HEK293 (cell line): ENCODE data around the gene CCDC117.

Source experiments
- GLI4 ChIP-seq: fragments of 450-650 bp; formaldehyde crosslinking; IDR thresholded peaks from 2 replicates; pipeline ENCODE4 v1.5.1; 2016; ENCODE audit warnings: missing biosample characterization, missing genetic modification characterization
- GLIS1 ChIP-seq: fragments of 450-650 bp; formaldehyde crosslinking; IDR thresholded peaks from 2 replicates; pipeline ENCODE4 v1.5.1; 2016; ENCODE audit warnings: missing biosample characterization, missing genetic modification characterization
- GLIS2 ChIP-seq: fragments of 450-650 bp; formaldehyde crosslinking; IDR thresholded peaks from 2 replicates; pipeline ENCODE4 v1.5.1; 2016; ENCODE audit warnings: missing biosample characterization, missing genetic modification characterization
- KLF7 ChIP-seq: fragments of 450-650 bp; formaldehyde crosslinking; IDR thresholded peaks from 2 replicates; pipeline ENCODE4 v1.5.1; 2016; ENCODE audit warnings: missing biosample characterization, missing genetic modification characterization, borderline replicate concordance
- KLF8 ChIP-seq: fragments of 450-650 bp; formaldehyde crosslinking; IDR thresholded peaks from 2 replicates; pipeline ENCODE4 v1.5.1; 2016; ENCODE audit warnings: missing biosample characterization, missing genetic modification characterization
- KLF9 ChIP-seq: fragments of 450-650 bp; formaldehyde crosslinking; IDR thresholded peaks from 2 replicates; pipeline ENCODE4 v1.5.1; 2016; ENCODE audit warnings: missing biosample characterization, missing genetic modification characterization, low read depth
- SP7 ChIP-seq: fragments of 450-650 bp; formaldehyde crosslinking; IDR thresholded peaks from 2 replicates; pipeline ENCODE4 v1.5.1; 2016; ENCODE audit warnings: missing biosample characterization, missing genetic modification characterization
- WT1 ChIP-seq: fragments of 450-650 bp; formaldehyde crosslinking; IDR thresholded peaks from 2 replicates; pipeline ENCODE4 v1.5.1; 2016; ENCODE audit warnings: missing biosample characterization, missing genetic modification characterization
- ZEB2 ChIP-seq: fragments of 450-650 bp; formaldehyde crosslinking; IDR thresholded peaks from 2 replicates; pipeline ENCODE4 v1.5.1; 2016; ENCODE audit warnings: missing biosample characterization, missing genetic modification characterization
- ZFHX2 ChIP-seq: fragments of 450-650 bp; formaldehyde crosslinking; conservative IDR thresholded peaks from 2 replicates; pipeline ENCODE4 v1.5.1; 2016; ENCODE audit warnings: missing biosample characterization, missing genetic modification characterization
- ZFP3 ChIP-seq: fragments of 450-650 bp; formaldehyde crosslinking; IDR thresholded peaks from 2 replicates; pipeline ENCODE4 v1.5.1; 2016; ENCODE audit warnings: low read depth, missing biosample characterization, missing genetic modification characterization
- ZFP69B ChIP-seq: fragments of 450-650 bp; formaldehyde crosslinking; IDR thresholded peaks from 2 replicates; pipeline ENCODE4 v1.5.1; 2016; ENCODE audit warnings: missing biosample characterization, missing genetic modification characterization
- ZNF174 ChIP-seq: fragments of 450-650 bp; formaldehyde crosslinking; IDR thresholded peaks from 2 replicates; pipeline ENCODE4 v1.5.0; 2017; ENCODE audit warnings: missing biosample characterization, mild to moderate bottlenecking, missing genetic modification characterization
- ZNF24 ChIP-seq: fragments of 450-650 bp; formaldehyde crosslinking; IDR thresholded peaks from 2 replicates; pipeline ENCODE4 v1.5.1; 2016; ENCODE audit warnings: missing biosample characterization, missing genetic modification characterization
- ZNF341 ChIP-seq: fragments of 450-650 bp; formaldehyde crosslinking; IDR thresholded peaks from 2 replicates; pipeline ENCODE4; 2016; ENCODE audit warnings: low read depth, missing biosample characterization, missing genetic modification characterization
- ZNF366 ChIP-seq: fragments of 450-650 bp; formaldehyde crosslinking; conservative IDR thresholded peaks from 2 replicates; pipeline ENCODE4 v1.5.1; 2016; ENCODE audit warnings: missing biosample characterization, missing genetic modification characterization
- ZNF37A ChIP-seq: fragments of 450-650 bp; IDR thresholded peaks from 2 replicates; pipeline ENCODE4 v1.5.1; 2018; ENCODE audit warnings: missing biosample characterization, missing genetic modification characterization
- ZNF423 ChIP-seq: fragments of 450-650 bp; formaldehyde crosslinking; IDR thresholded peaks from 2 replicates; pipeline ENCODE4 v1.5.1; 2016; ENCODE audit warnings: missing biosample characterization, missing genetic modification characterization
- ZNF426 ChIP-seq: fragments of 450-650 bp; formaldehyde crosslinking; IDR thresholded peaks from 2 replicates; pipeline ENCODE4 v1.5.1; 2017; ENCODE audit warnings: missing biosample characterization, missing genetic modification characterization, mild to moderate bottlenecking, inconsistent platforms, moderate library complexity
- ZNF48 ChIP-seq: fragments of 450-650 bp; formaldehyde crosslinking; IDR thresholded peaks from 2 replicates; pipeline ENCODE4 v1.5.1; 2016; ENCODE audit warnings: missing biosample characterization, missing genetic modification characterization
- ZNF530 ChIP-seq: fragments of 450-650 bp; formaldehyde crosslinking; IDR thresholded peaks from 2 replicates; pipeline ENCODE4 v1.5.1; 2016; ENCODE audit warnings: low read depth, missing biosample characterization, missing genetic modification characterization
- ZNF747 ChIP-seq: fragments of 450-650 bp; formaldehyde crosslinking; IDR thresholded peaks from 2 replicates; pipeline ENCODE4 v1.5.1; 2016; ENCODE audit warnings: missing biosample characterization, missing genetic modification characterization
- ZSCAN30 ChIP-seq: fragments of 450-650 bp; IDR thresholded peaks from 2 replicates; pipeline ENCODE4 v1.5.1; 2018; ENCODE audit warnings: missing biosample characterization, mild to moderate bottlenecking, missing genetic modification characterization, moderate library complexity
- TF ChIP-seq, protein P1 (sequence below): fragments of 450-650 bp; formaldehyde crosslinking; IDR thresholded peaks from 2 replicates; pipeline ENCODE4 v1.5.1; 2016; ENCODE audit warnings: missing biosample characterization, missing genetic modification characterization, borderline replicate concordance
- TF ChIP-seq, protein P2 (sequence below): fragments of 450-650 bp; formaldehyde crosslinking; IDR thresholded peaks from 2 replicates; pipeline ENCODE4 v1.5.1; 2017; ENCODE audit warnings: missing biosample characterization, mild to moderate bottlenecking, missing genetic modification characterization, moderate library complexity
- TF ChIP-seq, protein P3 (sequence below): fragments of 450-650 bp; formaldehyde crosslinking; conservative IDR thresholded peaks from 2 replicates; pipeline ENCODE4 v1.5.1; 2016; ENCODE audit warnings: low read depth, missing biosample characterization, missing genetic modification characterization
- TF ChIP-seq, protein P4 (sequence below): fragments of 450-650 bp; formaldehyde crosslinking; IDR thresholded peaks from 2 replicates; pipeline ENCODE4 v1.5.1; 2016; ENCODE audit warnings: missing biosample characterization, missing genetic modification characterization

The CCDC117 gene

DNA sequence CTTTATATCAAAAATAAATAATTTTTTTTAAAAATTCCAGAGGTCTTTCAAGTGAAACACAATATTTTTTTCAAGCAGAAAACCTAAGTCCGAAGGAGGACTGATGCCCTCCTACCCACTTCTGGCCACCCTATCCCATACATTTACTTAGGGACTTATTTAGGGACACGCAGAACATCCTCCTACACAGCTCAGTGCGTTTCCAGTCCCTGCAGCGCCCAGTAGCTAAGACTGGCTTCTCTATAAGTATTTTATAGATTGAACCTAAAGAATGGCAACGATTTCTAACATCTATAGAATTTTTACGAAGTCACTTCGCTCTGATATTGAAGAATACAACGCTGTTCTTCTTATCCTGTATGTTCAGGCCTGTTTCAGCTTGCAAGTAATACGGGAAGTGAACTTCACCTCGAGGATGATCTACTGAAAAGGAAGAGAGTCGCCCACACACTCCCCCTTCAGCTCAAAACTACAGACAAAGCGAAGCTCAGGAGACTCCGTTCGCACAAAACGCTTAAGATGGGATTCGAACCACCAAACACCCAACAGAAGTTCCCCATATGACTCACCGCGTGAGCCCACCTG, 31.2 kb upstream of the CCDC117 start (continued):
- TF ChIP-seq, protein P1, sequence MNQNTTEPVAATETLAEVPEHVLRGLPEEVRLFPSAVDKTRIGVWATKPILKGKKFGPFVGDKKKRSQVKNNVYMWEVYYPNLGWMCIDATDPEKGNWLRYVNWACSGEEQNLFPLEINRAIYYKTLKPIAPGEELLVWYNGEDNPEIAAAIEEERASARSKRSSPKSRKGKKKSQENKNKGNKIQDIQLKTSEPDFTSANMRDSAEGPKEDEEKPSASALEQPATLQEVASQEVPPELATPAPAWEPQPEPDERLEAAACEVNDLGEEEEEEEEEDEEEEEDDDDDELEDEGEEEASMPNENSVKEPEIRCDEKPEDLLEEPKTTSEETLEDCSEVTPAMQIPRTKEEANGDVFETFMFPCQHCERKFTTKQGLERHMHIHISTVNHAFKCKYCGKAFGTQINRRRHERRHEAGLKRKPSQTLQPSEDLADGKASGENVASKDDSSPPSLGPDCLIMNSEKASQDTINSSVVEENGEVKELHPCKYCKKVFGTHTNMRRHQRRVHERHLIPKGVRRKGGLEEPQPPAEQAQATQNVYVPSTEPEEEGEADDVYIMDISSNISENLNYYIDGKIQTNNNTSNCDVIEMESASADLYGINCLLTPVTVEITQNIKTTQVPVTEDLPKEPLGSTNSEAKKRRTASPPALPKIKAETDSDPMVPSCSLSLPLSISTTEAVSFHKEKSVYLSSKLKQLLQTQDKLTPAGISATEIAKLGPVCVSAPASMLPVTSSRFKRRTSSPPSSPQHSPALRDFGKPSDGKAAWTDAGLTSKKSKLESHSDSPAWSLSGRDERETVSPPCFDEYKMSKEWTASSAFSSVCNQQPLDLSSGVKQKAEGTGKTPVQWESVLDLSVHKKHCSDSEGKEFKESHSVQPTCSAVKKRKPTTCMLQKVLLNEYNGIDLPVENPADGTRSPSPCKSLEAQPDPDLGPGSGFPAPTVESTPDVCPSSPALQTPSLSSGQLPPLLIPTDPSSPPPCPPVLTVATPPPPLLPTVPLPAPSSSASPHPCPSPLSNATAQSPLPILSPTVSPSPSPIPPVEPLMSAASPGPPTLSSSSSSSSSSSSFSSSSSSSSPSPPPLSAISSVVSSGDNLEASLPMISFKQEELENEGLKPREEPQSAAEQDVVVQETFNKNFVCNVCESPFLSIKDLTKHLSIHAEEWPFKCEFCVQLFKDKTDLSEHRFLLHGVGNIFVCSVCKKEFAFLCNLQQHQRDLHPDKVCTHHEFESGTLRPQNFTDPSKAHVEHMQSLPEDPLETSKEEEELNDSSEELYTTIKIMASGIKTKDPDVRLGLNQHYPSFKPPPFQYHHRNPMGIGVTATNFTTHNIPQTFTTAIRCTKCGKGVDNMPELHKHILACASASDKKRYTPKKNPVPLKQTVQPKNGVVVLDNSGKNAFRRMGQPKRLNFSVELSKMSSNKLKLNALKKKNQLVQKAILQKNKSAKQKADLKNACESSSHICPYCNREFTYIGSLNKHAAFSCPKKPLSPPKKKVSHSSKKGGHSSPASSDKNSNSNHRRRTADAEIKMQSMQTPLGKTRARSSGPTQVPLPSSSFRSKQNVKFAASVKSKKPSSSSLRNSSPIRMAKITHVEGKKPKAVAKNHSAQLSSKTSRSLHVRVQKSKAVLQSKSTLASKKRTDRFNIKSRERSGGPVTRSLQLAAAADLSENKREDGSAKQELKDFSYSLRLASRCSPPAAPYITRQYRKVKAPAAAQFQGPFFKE (tag by site-specific recombination), result no peak
- TF ChIP-seq, protein P2, sequence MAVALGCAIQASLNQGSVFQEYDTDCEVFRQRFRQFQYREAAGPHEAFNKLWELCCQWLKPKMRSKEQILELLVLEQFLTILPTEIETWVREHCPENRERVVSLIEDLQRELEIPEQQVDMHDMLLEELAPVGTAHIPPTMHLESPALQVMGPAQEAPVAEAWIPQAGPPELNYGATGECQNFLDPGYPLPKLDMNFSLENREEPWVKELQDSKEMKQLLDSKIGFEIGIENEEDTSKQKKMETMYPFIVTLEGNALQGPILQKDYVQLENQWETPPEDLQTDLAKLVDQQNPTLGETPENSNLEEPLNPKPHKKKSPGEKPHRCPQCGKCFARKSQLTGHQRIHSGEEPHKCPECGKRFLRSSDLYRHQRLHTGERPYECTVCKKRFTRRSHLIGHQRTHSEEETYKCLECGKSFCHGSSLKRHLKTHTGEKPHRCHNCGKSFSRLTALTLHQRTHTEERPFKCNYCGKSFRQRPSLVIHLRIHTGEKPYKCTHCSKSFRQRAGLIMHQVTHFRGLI (tag by site-specific recombination), result no peak
- TF ChIP-seq ZNF48 (tag by site-specific recombination), result no peak
- TF ChIP-seq KLF8 (tag by site-specific recombination), result 0 out of 2 replicates have a peak, but pooled peaks have one; percentile 27
- peak; percentile 88; the same call in 1 of the 2 replicates for TF ChIP-seq ZEB2 (tag by site-specific recombination)
- no peak for TF ChIP-seq GLI4 (tag by site-specific recombination)
- TF ChIP-seq ZNF341 (tag by site-specific recombination), result no peak
- TF ChIP-seq ZNF423 (tag by site-specific recombination), result no peak
- peak; percentile 42; the same call in 1 of the 2 replicates for TF ChIP-seq ZFHX2 (tag by site-specific recombination)
- TF ChIP-seq KLF7, result 0 out of 2 replicates have a peak, but pooled peaks have one; percentile 37
- TF ChIP-seq ZNF24 (tag by site-specific recombination), result peak; percentile 44; the same call in 1 of the 2 replicates
- TF ChIP-seq GLIS1 (tag by site-specific recombination), result no peak; the same call in none of the 2 replicates
- TF ChIP-seq WT1 (tag by site-specific recombination), result 0 out of 2 replicates have a peak, but pooled peaks have one; percentile 12
- TF ChIP-seq ZNF174, result no peak
- TF ChIP-seq, protein P3, sequence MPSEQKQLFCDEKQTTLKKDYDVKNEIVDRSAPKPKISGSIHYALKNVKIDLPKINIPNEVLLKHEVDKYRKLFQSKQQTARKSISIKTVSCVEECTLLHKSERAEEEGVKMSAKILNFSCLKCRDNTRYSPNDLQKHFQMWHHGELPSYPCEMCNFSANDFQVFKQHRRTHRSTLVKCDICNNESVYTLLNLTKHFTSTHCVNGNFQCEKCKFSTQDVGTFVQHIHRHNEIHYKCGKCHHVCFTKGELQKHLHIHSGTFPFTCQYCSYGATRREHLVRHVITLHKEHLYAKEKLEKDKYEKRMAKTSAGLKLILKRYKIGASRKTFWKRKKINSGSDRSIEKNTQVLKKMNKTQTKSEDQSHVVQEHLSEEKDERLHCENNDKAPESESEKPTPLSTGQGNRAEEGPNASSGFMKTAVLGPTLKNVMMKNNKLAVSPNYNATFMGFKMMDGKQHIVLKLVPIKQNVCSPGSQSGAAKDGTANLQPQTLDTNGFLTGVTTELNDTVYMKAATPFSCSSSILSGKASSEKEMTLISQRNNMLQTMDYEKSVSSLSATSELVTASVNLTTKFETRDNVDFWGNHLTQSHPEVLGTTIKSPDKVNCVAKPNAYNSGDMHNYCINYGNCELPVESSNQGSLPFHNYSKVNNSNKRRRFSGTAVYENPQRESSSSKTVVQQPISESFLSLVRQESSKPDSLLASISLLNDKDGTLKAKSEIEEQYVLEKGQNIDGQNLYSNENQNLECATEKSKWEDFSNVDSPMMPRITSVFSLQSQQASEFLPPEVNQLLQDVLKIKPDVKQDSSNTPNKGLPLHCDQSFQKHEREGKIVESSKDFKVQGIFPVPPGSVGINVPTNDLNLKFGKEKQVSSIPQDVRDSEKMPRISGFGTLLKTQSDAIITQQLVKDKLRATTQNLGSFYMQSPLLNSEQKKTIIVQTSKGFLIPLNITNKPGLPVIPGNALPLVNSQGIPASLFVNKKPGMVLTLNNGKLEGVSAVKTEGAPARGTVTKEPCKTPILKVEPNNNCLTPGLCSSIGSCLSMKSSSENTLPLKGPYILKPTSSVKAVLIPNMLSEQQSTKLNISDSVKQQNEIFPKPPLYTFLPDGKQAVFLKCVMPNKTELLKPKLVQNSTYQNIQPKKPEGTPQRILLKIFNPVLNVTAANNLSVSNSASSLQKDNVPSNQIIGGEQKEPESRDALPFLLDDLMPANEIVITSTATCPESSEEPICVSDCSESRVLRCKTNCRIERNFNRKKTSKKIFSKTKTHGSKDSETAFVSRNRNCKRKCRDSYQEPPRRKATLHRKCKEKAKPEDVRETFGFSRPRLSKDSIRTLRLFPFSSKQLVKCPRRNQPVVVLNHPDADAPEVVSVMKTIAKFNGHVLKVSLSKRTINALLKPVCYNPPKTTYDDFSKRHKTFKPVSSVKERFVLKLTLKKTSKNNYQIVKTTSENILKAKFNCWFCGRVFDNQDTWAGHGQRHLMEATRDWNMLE (tag by site-specific recombination), result no peak
- TF ChIP-seq ZFP3, result no peak
- no peak for TF ChIP-seq GLIS2 (tag by site-specific recombination)
- no peak for TF ChIP-seq ZNF366 (tag by site-specific recombination)
- no peak for TF ChIP-seq ZNF747 (tag by site-specific recombination)
- TF ChIP-seq, protein P4, sequence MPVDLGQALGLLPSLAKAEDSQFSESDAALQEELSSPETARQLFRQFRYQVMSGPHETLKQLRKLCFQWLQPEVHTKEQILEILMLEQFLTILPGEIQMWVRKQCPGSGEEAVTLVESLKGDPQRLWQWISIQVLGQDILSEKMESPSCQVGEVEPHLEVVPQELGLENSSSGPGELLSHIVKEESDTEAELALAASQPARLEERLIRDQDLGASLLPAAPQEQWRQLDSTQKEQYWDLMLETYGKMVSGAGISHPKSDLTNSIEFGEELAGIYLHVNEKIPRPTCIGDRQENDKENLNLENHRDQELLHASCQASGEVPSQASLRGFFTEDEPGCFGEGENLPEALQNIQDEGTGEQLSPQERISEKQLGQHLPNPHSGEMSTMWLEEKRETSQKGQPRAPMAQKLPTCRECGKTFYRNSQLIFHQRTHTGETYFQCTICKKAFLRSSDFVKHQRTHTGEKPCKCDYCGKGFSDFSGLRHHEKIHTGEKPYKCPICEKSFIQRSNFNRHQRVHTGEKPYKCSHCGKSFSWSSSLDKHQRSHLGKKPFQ (tag by site-specific recombination), result 0 out of 2 replicates have a peak, but pooled peaks have one; percentile 32
- no peak; the same call in 1 of the 2 replicates for TF ChIP-seq KLF9
- no peak for TF ChIP-seq ZNF426
- no peak for TF ChIP-seq ZNF530 (tag by site-specific recombination)
- TF ChIP-seq ZFP69B (tag by site-specific recombination), result peak; percentile 69; the same call in 1 of the 2 replicates
- peak; percentile 8 for TF ChIP-seq SP7 (tag by site-specific recombination)
- peak; percentile 42 for TF ChIP-seq ZSCAN30 (tag by site-specific recombination)
- no peak for TF ChIP-seq ZNF37A (tag by site-specific recombination)
